Stomach (tissue), 9 donors: ENCODE measurements around the gene C3orf20. TPM values are rescaled to one million over a fixed set of nuclear protein-coding genes. Genes with fewer than 3 reads are reported as not detected.

ENCODE experiments used
- DNase-seq, 2 donors: peaks; one replicate each; pipeline versions ENCODE4 v3.0.0 to v3.0.0-alpha.2; 2013 to 2019
- H3K27ac ChIP-seq, 5 donors: fragments of 200-600 bp in 4 of 5; sonication (generic) in 4 of 5; one replicate each; pipeline ENCODE4 v1.5.1; 2013 to 2019; ENCODE audit warnings: mild to moderate bottlenecking in 1 of 5, moderate library complexity in 1 of 5
- H3K27me3 ChIP-seq, 3 donors: fragments of 200-600 bp; sonication (generic); one replicate each; pipeline ENCODE4 v1.5.1; 2017 to 2019; ENCODE audit warnings: mixed run types in 1 of 3
- H3K36me3 ChIP-seq, 4 donors: fragments of 200-600 bp; sonication (generic); 1 replicate in 3 of 4; 2 replicates in 1 of 4; pipeline ENCODE4 v1.5.1; 2016 to 2019
- H3K4me1 ChIP-seq, 4 donors: fragments of 200-600 bp; sonication (generic); one replicate each; pipeline ENCODE4 v1.5.1; 2016 to 2019
- H3K4me3 ChIP-seq, 4 donors: fragments of 200-600 bp; sonication (generic) in 3 of 4; one replicate each; pipeline ENCODE4 v1.5.1; 2016 to 2019; ENCODE audit warnings: mild to moderate bottlenecking in 1 of 4
- H3K9me3 ChIP-seq, 4 donors: fragments of 200-600 bp; sonication (generic); one replicate each; pipeline ENCODE4 v1.5.1; 2016 to 2019
- CTCF ChIP-seq, 7 experiments: fragments of 450-650 bp in 4 of 7; fragments of 200-600 bp in 3 of 7; sonication (generic) in 3 of 7; IDR thresholded peaks; one replicate each; pipeline ENCODE4 v1.5.1; 2016 to 2019; ENCODE audit warnings: antibody characterized with exemption in 7 of 7, control low read depth in 2 of 7, mild to moderate bottlenecking in 1 of 7
- EP300 ChIP-seq: sonication (generic); formaldehyde crosslinking; IDR thresholded peaks from one replicate; pipeline ENCODE4 v1.6.1; 2017; ENCODE audit warnings: antibody characterized with exemption
- POLR2A ChIP-seq, 4 donors: fragments of 450-650 bp; IDR thresholded peaks; one replicate each; pipeline ENCODE4 v1.6.1; 2016; ENCODE audit warnings: antibody characterized with exemption in 4 of 4, control low read depth in 2 of 4, mild to moderate bottlenecking in 1 of 4, moderate library complexity in 1 of 4
- POLR2AphosphoS5 ChIP-seq, 3 donors: sonication (generic); formaldehyde crosslinking; IDR thresholded peaks; one replicate each; pipeline ENCODE4 v1.6.1; 2016; ENCODE audit warnings: antibody characterized with exemption in 3 of 3
- WGBS, 5 donors: extraction: QIAGEN DNeasy Blood & Tissue Kit in 3 of 5; methylation state at CpG; one replicate each; pipeline versions ENCODE4 v1.1.5 to v1.1.7; 2013 to 2018; 5-methylcytosine and 5-hydroxymethylcytosine counted together
- intact Hi-C: fragments of 100-400 bp; cut with DNase I; formaldehyde crosslinking; loops from one replicate; pipeline ENCODE4 v1.15.1; 2023; ENCODE audit warnings: low total_unique reads
- polyA plus RNA-seq, 3 donors: library from polyadenylated mRNA; stranded (reverse); fragments of 200-250 nt; gene quantifications; one replicate each; pipeline ENCODE4 v1.2.3, GENCODE V29; 2013
- total RNA-seq, 5 donors: library from RNA; depleted of rRNA; stranded (reverse); fragments of >200 nt; gene quantifications; one replicate each; pipeline versions ENCODE4 v1.1.0 to v1.2.3, GENCODE V29; 2014 to 2016
- donor health status: healthy with polysubstance abuse.
- donor health status: Bipolar disorder and iron deficiency.
- donor health status: healthy.

The C3orf20 gene
- total and polyA plus RNA-seq, 8 donors = 0.37 TPM; not detected in 7

- TF ChIP-seq POLR2A (IDR thresholded peaks at IDR 0.05) = no peak
- TF ChIP-seq EP300 = no peak
- no peak for TF ChIP-seq CTCF (IDR thresholded peaks at IDR 0.05)
- no peak for TF ChIP-seq POLR2AphosphoS5 (IDR thresholded peaks at IDR 0.05)
- intact Hi-C loops = no loop called here
- Histone ChIP-seq H3K27me3 (no peaks in the 10 kb centered on the region), H3K4me1 (no peaks in the 10 kb centered on the region), H3K27ac (no peak overlapping the region), H3K4me3 (no peak overlapping the region), H3K9me3 (peaks cover 0 to 1% (median 0%) of the 10 kb centered on the region in 4 donors), H3K36me3 (no peaks in the 10 kb centered on the region)
- DNase-seq = no peak
These were observed 98.3 kb downstream of the C3orf20 start for GRCh38 chr3:14773281-14773680.

- 81 to 89% (median 86%) methylated on average over 6 of the region's 6 CpGs for WGBS, 5 donors
These were observed 98.8 kb downstream of the C3orf20 start for GRCh38 chr3:14773691-14774128.

GRCh38 chr3:14774431-14774830, 99.5 kb downstream of the C3orf20 start:
- TF ChIP-seq EP300 (no peak), CTCF (IDR thresholded peaks at IDR 0.05) (no peak), POLR2AphosphoS5 (IDR thresholded peaks at IDR 0.05) (no peak), POLR2A (IDR thresholded peaks at IDR 0.05) (no peak)
- 56 to 68% (median 59%) methylated on average over 8 to 12 of the region's 12 CpGs for WGBS, 5 donors
- no peak overlapping the region for H3K27ac ChIP-seq
- H3K36me3 ChIP-seq = no peaks in the 10 kb centered on the region
- peaks cover 0 to 13% (median 4%) of the 10 kb centered on the region in 4 donors for H3K9me3 ChIP-seq
- no peaks in the 10 kb centered on the region for H3K4me1 ChIP-seq
- H3K27me3 ChIP-seq = no peaks in the 10 kb centered on the region
- intact Hi-C loops = no loop called here
- peak; percentile 23 to 25 for DNase-seq
- H3K4me3 ChIP-seq = no peak overlapping the region

More at GRCh38 chr3:14773691-14774128, 98.8 kb downstream of the C3orf20 start:
- Histone ChIP-seq H3K36me3 (no peaks in the 10 kb centered on the region), H3K27me3 (no peaks in the 10 kb centered on the region), H3K4me3 (no peak overlapping the region), H3K9me3 (peaks cover 0 to 5% (median under 1%) of the 10 kb centered on the region in 4 donors), H3K27ac (no peak overlapping the region), H3K4me1 (no peaks in the 10 kb centered on the region)
- DNase-seq = no peak
- no peak for TF ChIP-seq EP300
- TF ChIP-seq POLR2AphosphoS5 (IDR thresholded peaks at IDR 0.05) = no peak
- TF ChIP-seq CTCF (IDR thresholded peaks at IDR 0.05) = no peak
- intact Hi-C loops = no loop called here

- Histone ChIP-seq H3K4me3 (no peak overlapping the region), H3K27ac (no peak overlapping the region), H3K4me1 (no peaks in the 10 kb centered on the region), H3K9me3 (peaks cover 0 to 13% (median 6%) of the 10 kb centered on the region in 4 donors), H3K36me3 (no peaks in the 10 kb centered on the region), H3K27me3 (no peaks in the 10 kb centered on the region)
- peak in 1 of 2 donors; percentile 21 for DNase-seq
- intact Hi-C loops = no loop called here
- 86 to 94% (median 91%) methylated on average over 7 of the region's 7 CpGs for WGBS, 5 donors
- no peak for TF ChIP-seq EP300
- no peak for TF ChIP-seq POLR2AphosphoS5 (IDR thresholded peaks at IDR 0.05)
- TF ChIP-seq CTCF (IDR thresholded peaks at IDR 0.05) = no peak
- TF ChIP-seq POLR2A (IDR thresholded peaks at IDR 0.05) = no peak
These were observed 100.1 kb downstream of the C3orf20 start for GRCh38 chr3:14775011-14775410.
